NCI-H128 (cell line): ENCODE results near the gene WDFY4.

Experiments used
- DNase-seq: peaks from one replicate; lab custom pipeline; 2025; ENCODE audit not compliant: unreplicated experiment; lab: John Stamatoyannopoulos, UW

Gene WDFY4

GRCh38 chr10:48903151-48903550, 218.5 kb downstream of the WDFY4 start:
- no peak for DNase-seq

GRCh38 chr10:48904861-48905260, 220.2 kb downstream of the WDFY4 start:
- DNase-seq, result no peak

GRCh38 chr10:48905311-48905710, 220.6 kb downstream of the WDFY4 start:
- DNase-seq, result no peak

DNA sequence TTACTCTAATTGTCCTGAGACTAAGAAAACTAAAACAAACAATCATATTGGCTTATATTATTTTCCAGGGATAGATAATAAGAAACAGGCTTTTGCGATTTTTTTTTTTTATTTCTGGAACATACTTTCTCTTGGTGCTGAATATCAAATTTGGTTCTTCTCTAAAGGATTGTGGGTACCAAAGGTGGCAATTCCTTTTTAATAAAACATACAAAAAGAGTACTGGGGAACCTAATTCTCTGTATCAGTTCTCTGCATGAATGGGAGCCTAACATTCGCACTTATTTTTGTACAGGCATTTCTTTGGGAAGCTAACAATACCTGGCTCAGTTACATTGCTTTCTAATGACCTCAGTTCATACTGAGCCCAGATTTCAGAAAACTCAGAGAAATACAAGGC, 222.2 kb downstream of the WDFY4 start:
- no peak for DNase-seq

GRCh38 chr10:48907730-48908129, 223.1 kb downstream of the WDFY4 start:
- DNase-seq, result no peak

GRCh38 chr10:48910548-48910947, 225.9 kb downstream of the WDFY4 start:
- no peak for DNase-seq

- DNase-seq, result no peak
Observed at GRCh38 chr10:48913674-48914073, 229.0 kb downstream of the WDFY4 start.

DNA sequence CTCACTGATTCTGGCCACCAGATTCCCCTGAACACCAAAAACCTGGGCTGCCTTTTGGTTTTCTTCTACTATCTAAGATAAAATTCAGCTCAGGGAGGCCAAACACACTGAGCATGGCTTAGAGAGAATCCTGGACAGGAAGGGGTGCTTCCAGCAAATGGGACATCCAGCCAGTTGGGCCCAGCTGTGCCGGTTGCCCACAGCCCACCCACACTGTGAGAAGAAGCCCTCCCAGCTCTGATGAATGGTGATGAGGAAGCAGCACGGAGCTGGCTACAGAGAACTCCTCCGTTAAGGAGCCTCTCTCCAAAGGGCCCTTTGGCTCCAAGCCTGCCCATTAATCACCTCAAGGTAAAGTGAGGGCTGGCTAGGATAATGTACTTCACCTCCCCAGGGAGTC, 239.1 kb downstream of the WDFY4 start:
- no peak for DNase-seq

DNA sequence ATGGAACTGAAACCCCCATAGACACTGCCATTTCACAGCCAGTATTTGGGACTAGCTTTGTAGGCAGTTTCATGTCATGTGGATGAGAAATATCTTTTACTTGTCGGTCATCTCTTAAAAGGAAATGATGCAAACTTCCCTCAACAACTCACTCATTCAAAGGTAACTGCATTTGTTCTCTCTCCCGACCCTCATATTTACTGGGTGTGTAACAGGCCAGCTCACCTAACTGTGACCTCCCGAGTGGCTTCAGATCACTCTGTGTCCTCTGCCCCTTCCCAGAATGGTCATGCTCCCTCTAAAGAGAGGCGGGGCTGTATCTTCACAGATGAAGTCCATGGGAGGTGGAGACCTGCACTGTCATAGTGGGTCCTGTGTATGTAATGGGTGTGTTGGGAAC, 240.3 kb downstream of the WDFY4 start:
- no peak for DNase-seq

DNA sequence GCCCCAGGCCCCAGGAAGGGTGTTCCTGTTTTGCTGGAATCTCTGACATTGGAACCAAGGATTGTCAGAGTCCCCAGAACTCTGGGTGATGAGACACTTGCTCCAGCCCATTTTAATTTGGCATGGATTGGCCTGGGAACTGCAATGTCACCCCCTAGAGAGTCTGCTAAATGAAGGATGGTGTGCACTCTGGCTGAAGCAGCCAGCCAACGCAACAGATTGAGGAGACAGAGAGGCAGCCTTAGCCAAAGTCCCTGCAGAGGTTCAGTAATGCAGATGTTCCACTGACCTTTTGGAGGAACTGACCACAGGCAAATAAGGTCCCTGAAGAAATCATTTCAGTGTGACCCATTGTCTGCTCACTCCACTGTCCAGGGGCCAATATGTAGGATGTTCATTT, 241.6 kb downstream of the WDFY4 start:
- DNase-seq, result no peak

- no peak for DNase-seq
Observed at GRCh38 chr10:48926764-48927540, 242.3 kb downstream of the WDFY4 start.

DNA sequence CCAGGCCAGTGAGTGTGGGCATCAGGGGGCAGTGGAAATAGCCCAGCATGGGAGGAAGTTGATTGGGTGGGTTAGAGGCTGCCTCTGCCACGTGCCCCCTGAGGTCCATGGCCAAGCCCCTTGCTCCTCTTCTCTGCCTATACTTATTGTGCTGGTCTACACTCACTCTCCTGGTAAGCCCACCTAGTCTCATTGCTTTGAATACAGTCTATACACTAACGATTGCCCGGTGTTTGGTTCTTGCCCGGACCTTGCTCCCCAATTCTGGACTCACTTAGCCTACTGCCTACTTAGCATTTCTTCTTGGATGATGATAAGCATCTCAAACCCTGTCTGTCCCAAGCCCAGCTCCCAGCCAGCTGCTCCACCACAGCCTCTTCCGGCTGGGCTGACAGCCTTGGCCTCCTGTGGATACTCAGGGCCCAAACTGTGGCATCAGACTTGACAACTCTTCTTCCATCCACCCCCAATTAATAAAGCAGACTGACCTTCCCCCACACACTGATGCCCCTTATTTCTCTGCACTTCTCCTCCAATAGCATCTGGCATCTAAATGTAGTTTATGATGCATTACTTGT, 244.8 kb downstream of the WDFY4 start:
- DNase-seq, result no peak

DNA sequence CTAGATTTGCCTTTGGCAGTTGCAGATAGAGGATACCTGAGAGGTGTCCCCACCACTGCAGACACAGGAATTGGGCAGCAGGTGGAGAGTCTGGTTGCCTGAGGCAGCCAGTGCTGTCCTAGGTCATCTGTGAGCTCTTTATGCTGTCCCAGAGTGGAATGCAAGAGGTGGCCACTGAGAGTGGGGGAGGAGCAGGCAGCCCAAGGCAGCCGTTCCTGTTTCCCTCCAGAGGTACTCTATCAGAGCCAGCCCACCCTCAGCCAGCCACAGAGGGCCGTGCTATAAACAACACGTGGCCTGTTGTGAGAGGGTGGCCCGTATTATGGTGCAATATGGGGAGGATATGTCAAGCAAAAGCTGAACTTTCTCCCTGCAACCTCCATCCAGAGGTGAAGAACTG, 246.5 kb downstream of the WDFY4 start:
- DNase-seq, result no peak

DNA sequence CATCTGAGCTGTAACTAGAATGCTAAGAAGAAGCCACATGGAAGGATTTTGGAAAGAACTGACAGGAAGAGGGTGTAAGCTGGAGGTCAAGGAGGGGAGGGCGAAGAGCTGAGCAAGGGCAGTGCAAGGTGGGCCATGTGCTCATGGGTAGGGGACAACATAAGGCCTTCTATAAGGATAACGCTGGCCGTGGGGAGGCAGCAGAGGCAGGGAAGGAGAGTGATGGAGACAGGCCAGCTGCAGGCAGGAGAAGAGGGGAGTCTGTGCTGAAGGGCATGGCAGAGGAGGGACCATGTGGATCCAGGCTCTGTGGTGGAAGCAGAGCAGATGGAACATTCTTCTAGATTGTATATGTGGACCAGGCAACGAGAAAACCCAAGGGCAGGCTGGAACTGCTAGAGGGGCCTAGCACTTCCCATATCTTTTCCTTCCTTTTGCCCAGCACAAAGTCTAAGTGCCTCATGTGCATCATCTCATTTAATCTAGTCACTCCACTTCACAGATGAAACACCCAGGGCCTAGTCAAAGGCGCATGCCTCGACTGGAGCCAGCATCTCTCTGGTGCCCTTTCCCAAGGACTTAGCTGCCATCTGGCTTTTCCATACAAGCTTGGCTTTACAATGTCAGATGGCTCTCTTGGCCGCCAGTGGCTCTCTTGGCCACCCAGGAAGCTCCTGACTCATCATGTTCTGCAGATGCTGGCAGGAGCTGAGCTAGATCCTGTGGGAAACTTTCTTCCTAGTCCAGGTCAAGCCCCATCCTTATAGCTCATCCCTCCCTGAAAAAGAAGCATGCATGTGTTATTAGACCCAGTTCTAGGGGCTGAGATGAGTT, 248.4 kb downstream of the WDFY4 start:
- no peak for DNase-seq

DNA sequence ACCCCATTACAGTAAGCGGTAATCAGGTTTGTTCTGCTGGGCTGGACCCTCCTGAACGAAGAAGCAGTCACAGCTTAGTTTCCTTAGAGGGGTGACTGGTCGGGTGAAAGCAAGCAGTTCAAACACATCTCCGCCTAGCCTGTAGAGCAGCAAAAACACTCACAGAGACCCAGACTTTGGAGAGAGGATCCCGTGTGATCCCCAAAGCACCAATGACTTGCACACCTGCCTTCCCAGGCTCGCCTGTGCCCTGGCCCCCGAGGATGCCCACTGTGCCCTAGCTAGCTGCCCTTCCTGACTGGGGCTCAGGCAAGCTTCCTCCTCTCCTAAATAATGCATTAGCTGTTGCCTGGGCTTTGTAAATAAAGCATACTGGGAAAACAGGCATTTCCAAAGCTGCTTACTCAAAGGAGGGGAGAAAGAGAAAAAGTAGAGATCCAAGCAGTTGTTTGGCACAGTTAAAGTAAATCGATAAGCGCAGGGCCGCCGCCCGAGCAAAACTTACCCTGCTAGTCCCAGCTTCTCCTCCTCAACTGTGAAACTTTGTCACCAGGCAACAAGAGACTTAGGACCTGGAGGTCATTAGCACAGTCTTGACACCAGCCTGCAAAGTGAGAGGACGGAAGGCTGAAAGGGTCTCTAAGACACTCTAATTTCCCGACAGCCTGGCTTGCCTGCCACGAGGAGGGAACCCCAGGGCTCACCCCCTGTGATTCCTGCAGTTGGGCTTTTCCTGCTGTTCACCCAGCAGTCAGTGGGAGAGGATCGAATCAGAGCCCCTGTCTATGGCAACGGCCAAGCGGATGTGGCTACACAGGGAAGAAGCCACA, 250.2 kb downstream of the WDFY4 start:
- DNase-seq, result no peak

DNA sequence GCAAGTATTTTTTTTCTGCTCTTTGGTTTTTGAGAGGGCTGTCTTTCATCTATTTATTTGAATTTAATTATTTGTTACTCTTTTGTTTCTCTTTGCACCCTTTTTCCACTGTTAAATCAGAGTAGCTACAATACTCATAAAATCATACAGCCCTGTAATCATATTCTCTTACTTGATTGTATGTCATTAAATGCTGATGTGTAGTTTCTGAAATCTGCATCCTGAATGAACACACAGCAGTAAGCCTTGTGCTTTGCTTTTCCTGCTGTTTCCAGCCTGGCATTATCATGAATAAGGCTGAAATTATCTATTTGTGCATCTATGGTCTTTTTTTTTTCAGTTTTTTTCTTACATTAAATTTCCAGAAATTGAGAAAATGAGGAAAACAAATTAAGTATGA, 250.9 kb downstream of the WDFY4 start:
- DNase-seq, result no peak

- no peak for DNase-seq
Observed at GRCh38 chr10:48937796-48938195, 253.1 kb downstream of the WDFY4 start.

DNA sequence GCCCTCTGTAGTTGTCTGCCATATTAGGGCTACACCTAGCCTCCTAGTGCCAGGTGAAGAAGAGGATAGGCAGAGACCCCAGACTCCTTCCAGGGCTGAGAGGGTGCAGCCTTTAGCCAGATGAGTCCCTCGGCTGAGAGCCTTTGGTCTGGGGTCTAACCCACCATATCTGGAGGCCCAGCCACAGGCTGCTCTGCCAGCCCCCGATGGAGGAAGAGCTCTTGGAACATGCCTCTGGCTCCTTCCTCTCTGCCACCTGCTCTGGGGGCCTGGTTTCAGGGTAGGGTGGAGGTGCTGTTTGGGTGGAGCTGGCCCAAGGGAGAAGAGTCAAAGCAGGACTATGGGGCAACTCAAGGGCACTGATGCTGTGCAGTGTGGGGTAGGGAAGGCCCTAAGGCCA, 253.6 kb downstream of the WDFY4 start:
- no peak for DNase-seq

DNA sequence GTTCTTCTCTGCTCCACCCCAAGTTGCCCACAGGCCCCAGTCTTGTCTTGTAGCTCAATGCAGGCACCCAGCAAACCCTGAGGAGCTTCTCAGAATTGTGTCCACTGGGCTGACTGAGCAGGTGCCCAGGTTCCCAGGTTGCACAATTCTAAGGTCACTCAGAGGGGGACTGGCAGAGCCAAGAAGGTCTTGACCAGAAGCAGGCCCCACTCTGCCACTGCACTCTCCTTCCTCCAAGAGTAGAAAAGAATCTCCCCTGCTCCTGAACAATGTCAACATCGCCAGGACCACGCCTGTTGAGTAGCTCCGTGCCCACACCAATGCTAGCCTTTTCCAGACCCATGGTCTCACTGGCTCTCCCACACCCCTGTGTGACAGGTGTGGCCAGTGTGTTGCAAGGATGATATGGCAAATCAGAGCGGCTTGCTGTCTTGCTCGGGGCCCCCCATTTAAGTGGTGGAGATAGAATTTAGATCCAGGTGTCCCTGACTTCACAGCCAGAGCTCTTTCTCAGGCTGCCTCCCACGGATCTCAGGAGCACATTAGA, 254.4 kb downstream of the WDFY4 start:
- no peak for DNase-seq

GRCh38 chr10:48939790-48940325, 255.2 kb downstream of the WDFY4 start, which contains the start of gene LRRC18:
Gene LRRC18 (minus strand): TSS chr10:48939840. CDS start chr10:48914155, 25,685 bp downstream.
- DNase-seq, result no peak
